8988T (cell line): ENCODE measurements around the gene OR4D9.
"Not testable (repeated sequence)": the region's sequence is repeated elsewhere in the genome, so short reads cannot be mapped to it uniquely, and the experiment has no call there.

ENCODE experiments used
- DNase-seq: peaks from one replicate; pipeline ENCODE4 v3.0.0; 2011

OR4D9 gene

GRCh38 chr11:59510941-59511589, at the start of gene OR4D9:
Gene OR4D9, plus strand, starts transcription at chr11:59511539. Its CDS starts 3,374 bp downstream, at chr11:59514913.
- DNase-seq, result no peak

- DNase-seq, result no peak
These were observed 48.1 kb upstream of the OR4D9 start for GRCh38 chr11:59463190-59463641.

- no peak for DNase-seq
These were observed 38.3 kb upstream of the OR4D9 start, which contains the start of gene OR4D10 for GRCh38 chr11:59473015-59473414. Gene OR4D10, plus strand, starts transcription at chr11:59473315. Its CDS starts 4,115 bp downstream, at chr11:59477430.

DNA sequence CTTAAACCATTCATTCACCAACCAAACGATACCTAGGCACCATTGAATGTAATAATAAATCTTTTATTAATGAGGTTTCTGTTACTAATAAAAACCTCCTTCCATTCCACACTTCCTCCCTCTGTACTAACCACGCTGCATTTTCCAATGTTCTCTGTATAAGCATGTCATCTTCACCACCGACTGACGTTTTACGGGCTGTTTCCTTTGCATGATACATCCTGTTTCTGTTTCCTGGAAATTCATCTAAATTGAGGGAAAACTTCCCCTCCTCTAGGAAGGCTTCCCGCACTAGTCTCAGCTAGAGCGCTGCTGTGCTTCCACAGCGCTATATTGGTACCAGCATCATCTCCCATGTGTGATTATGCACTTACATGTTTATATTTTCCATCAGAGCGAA, 36.2 kb upstream of the OR4D9 start:
- no peak for DNase-seq

DNA sequence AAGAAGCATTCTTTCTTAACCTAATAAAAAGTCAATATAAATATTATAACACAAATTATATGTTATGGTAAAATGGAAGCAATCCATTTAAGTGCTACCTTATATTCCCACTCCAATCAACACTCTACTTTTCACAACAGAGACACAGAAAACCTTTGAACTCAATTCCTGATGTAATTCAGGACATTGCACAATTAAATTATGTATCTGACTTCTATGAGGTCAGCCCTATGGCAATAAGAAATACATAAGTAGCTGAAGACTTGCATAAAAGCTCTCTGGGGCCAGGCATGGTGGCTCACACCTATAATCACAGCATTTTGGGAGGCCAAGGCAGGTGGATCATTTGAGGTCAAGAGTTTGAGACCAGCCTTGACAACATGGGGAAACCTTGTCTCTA, 31.4 kb upstream of the OR4D9 start:
- no peak for DNase-seq

DNA sequence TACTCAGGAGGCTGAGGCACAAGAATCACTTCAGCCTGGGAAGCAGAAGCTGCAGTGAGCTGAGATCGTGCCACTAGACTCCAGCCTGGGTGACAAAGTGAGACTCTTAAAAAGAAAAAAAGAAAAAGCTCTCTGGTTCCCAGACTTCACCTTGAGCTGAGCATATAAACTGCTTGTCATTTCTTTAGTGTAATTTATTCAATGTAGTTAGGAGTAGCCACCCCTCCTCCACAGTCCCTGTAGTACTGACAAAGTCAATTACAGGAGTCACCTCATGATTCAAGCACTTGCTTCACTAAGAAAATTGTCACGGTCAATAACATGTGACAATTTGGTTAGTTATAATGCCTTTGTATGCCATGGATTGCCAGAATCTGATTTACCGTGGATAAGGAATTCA, 31.0 kb upstream of the OR4D9 start:
- DNase-seq, result no peak

- DNase-seq, result no peak
These were observed 9.4 kb upstream of the OR4D9 start for GRCh38 chr11:59501931-59502330.

GRCh38 chr11:59503276-59503675, 8.1 kb upstream of the OR4D9 start, which contains the start of gene OR4D11:
Gene OR4D11, plus strand, starts transcription at chr11:59503576. Its CDS starts 0 bp downstream, at chr11:59503576.
- DNase-seq, result no peak

DNA sequence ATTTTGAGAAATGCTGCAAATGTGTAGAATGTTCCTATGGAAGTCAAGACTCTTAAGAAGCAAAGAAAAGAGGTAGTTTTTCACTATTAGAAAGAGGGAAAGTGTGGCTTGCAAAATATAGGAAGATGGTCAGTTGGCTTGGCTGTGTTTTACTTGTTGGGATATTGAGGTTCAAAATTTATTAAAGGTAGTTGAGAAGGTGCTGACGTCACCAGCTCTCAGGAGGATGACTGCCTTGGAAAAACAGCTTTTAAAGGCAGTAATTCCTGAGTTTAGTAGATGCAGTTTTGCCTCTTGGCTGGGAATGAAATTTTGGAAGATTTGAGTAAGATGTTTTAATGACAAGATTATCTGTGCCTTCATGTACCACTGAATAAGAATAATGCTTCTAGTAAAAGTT, 336 bp downstream of the OR4D9 start:
- DNase-seq, result no peak

DNA sequence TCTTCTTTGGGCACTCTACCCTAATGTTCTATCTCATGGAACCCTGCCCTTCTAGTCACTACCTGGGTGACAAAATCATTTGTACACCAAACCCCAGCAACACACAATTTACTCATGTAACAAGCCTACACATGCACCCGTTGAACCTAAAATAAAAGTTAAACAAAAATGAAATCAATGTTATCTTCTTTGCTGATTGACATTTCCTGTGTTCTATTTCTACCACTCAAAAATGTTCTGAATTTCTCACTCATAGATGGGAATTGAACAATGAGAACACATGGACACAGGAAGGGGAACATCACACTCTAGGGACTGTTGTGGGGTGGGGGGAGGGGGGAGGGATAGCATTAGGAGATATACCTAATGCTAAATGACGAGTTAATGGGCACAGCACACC, 8.8 kb downstream of the OR4D9 start:
- DNase-seq, result not testable (repeated sequence)

DNA sequence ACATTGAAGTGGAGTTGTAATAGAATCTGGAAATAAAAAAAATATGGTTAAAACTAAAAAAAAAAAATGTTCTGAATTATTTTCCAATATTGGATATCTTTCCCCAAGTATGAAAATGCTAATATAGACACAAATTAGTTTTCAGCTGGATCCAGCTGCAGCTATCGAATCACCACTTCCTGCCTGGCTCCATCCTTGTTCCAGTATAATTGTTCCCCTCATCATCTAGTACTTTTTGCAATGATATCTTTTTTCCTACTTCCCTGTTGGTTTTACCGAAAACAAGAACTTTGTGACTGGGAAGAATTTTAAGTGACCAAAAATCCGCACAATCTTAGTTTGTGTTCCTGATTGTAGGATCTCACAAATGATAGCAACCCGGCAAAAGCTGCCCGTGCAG, 9.4 kb downstream of the OR4D9 start:
- no peak for DNase-seq

- DNase-seq, result no peak
These were observed 12.2 kb downstream of the OR4D9 start for GRCh38 chr11:59523541-59523940.

GRCh38 chr11:59528711-59529110, 17.4 kb downstream of the OR4D9 start:
- no peak for DNase-seq

GRCh38 chr11:59532620-59533019, 21.3 kb downstream of the OR4D9 start:
- no peak for DNase-seq

- no peak for DNase-seq
These were observed 23.3 kb downstream of the OR4D9 start for GRCh38 chr11:59534676-59535075.

DNA sequence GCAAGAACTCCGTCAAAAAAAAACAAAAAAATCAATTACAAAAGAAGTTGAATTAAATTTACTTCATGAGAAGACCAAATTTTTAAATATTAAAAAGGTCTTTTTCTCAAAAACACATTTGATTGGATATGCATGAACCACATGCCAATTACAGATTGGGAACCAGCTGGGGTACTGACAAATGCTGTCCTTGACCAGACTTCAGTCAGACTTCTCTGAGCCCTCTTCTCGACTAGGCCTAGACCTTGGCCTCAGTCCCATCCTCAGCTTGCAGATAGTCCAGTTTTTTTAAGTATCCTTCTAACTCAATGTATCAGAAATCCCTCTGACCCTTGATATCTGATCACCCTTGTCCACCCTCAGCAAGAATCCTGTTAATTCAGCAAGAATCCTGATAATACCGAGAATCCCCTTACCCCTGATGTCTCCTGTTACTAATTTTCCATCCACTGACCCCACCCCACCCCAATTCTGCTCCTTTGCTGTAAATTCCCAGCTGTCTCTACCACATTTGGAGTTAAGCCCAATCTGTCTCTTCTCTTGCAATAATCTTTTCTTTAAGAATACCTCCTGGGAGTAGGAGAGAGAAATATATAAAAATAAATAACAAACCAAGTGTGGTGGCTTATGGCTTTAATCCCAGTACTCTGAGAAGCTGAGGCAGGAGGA, 30.9 kb downstream of the OR4D9 start:
- no peak for DNase-seq

DNA sequence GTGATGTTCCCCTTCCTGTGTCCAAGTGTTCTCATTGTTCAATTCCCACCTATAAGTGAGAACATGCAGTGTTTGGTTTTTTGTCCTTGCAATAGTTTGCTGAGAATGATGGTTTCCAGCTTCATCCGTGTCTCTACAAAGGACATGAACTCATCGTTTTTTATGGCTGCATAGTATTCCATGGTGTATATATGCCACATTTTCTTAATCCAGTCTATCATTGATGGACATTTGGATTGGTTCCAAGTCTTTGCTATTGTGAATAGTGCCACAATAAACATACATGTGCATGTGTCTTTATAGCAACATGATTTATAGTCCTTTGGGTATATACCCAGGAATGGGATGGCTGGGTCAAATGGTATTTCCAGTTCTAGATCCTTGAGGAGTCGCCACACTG, 32.4 kb downstream of the OR4D9 start:
- DNase-seq, result not testable (repeated sequence)

GRCh38 chr11:59544869-59545178, 33.5 kb downstream of the OR4D9 start:
- no peak for DNase-seq

GRCh38 chr11:59545179-59546020, 34.1 kb downstream of the OR4D9 start:
- DNase-seq, result no peak

DNA sequence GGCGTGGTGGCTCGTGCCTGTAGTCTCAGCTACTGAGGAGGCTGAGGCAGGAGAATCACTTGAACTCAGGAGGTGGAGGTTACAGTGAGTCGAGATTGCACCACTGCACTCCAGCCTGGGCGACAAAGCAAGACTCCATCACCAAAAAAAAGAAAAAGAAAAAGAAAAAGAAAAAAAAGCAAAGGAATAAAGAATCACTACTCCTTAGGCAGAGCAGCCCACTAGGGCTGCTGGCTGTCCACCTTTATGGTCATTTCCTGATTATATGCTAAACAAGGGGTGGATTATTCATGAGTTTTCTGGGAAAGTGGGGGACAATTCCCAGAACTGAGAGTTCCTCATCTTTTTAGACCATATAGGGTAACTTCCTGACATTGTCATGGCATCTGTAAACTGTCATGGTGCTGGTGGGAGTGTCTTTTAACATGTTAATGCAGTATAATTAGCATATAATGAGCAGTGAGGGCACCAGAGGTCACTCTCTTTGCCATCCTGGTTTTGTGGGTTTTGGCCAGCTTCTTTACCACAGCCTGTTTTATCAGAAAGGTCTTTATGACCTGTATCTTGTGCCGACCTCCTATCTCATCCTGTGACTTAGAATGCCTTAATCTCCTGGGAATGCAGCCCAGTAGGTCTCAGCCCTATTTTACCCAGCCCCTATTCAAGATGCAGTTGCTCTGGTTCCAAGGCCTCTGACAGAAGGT, 36.4 kb downstream of the OR4D9 start:
- DNase-seq, result not testable (repeated sequence)

- no peak for DNase-seq
These were observed 36.9 kb downstream of the OR4D9 start for GRCh38 chr11:59548309-59548656.

GRCh38 chr11:59550368-59550841, 39.1 kb downstream of the OR4D9 start:
- DNase-seq, result peak; percentile 46
